Measurements from ENCODE around the gene QPCT.

DNA sequence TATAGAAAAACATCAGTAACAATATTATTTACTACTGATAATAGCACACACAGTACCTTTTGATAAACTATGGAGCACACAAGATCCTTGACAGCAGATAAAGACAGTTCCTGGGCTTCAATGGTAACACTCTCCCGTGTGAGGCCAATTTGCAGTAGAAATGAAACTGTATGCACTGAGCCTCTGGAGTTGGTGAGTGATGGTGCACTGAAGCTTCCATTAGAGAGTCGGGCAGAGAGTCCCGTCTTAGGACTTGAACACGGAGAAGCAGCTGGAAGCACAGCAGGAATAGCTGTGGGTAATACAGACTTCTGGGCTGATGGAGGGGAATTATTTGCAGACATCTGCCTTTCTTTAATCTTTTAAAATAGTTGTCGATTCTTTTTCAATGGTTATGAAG lies 28.2 kb upstream of the QPCT start:
- TF ChIP-seq, protein P1, sequence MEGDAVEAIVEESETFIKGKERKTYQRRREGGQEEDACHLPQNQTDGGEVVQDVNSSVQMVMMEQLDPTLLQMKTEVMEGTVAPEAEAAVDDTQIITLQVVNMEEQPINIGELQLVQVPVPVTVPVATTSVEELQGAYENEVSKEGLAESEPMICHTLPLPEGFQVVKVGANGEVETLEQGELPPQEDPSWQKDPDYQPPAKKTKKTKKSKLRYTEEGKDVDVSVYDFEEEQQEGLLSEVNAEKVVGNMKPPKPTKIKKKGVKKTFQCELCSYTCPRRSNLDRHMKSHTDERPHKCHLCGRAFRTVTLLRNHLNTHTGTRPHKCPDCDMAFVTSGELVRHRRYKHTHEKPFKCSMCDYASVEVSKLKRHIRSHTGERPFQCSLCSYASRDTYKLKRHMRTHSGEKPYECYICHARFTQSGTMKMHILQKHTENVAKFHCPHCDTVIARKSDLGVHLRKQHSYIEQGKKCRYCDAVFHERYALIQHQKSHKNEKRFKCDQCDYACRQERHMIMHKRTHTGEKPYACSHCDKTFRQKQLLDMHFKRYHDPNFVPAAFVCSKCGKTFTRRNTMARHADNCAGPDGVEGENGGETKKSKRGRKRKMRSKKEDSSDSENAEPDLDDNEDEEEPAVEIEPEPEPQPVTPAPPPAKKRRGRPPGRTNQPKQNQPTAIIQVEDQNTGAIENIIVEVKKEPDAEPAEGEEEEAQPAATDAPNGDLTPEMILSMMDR (IDR thresholded peaks at IDR 0.05), result no peak
- TF ChIP-seq POLR2A (IDR thresholded peaks at IDR 0.05), result no peak

Data from heart left ventricle (tissue), 13 donors.